ENCODE data around the gene HSPA4. TPM values are rescaled to one million over a fixed set of nuclear protein-coding genes. Genes with fewer than 3 reads are reported as not detected.
"Not testable (repeated sequence)": the region's sequence is repeated elsewhere in the genome, so short reads cannot be mapped to it uniquely, and the experiment has no call there.

The HSPA4 gene
- polyA plus RNA-seq, 3 donors = 152 to 160 (median 160) TPM

- no peak for DNase-seq (ENCODE audit: low read depth in 3 of 3, low spot score in 2 of 3)
These were observed 67.5 kb downstream of the HSPA4 start for GRCh38 chr5:133119233-133119711.

- DNase-seq (ENCODE audit: low read depth in 3 of 3, low spot score in 2 of 3) = no peak
These were observed 68.4 kb downstream of the HSPA4 start for GRCh38 chr5:133120156-133120750.

GRCh38 chr5:133121080-133121479 lies 69.3 kb downstream of the HSPA4 start:
- no peak for DNase-seq (ENCODE audit: low read depth in 3 of 3, low spot score in 2 of 3)

GRCh38 chr5:133121611-133122150 lies 69.9 kb downstream of the HSPA4 start:
- DNase-seq (ENCODE audit: low read depth in 3 of 3, low spot score in 2 of 3) = no peak

- DNase-seq (ENCODE audit: low read depth in 3 of 3, low spot score in 2 of 3) = no peak
These were observed 70.9 kb downstream of the HSPA4 start for GRCh38 chr5:133122711-133123110.

GRCh38 chr5:133123297-133123696 lies 71.5 kb downstream of the HSPA4 start:
- DNase-seq (ENCODE audit: low read depth in 3 of 3, low spot score in 2 of 3) = no peak

- no peak for DNase-seq (ENCODE audit: low read depth in 3 of 3, low spot score in 2 of 3)
These were observed 73.1 kb downstream of the HSPA4 start for GRCh38 chr5:133124891-133125290.

- no peak for DNase-seq (ENCODE audit: low read depth in 3 of 3, low spot score in 2 of 3)
These were observed 76.3 kb downstream of the HSPA4 start for GRCh38 chr5:133128066-133128465.

- no peak for DNase-seq (ENCODE audit: low read depth in 3 of 3, low spot score in 2 of 3)
These were observed 77.5 kb downstream of the HSPA4 start for GRCh38 chr5:133129289-133129688.

- DNase-seq (ENCODE audit: low read depth in 3 of 3, low spot score in 2 of 3) = no peak
These were observed 78.1 kb downstream of the HSPA4 start for GRCh38 chr5:133129950-133130349.

- no peak for DNase-seq (ENCODE audit: low read depth in 3 of 3, low spot score in 2 of 3)
These were observed 78.7 kb downstream of the HSPA4 start for GRCh38 chr5:133130387-133131118.

GRCh38 chr5:133132717-133133116 lies 80.9 kb downstream of the HSPA4 start:
- DNase-seq (ENCODE audit: low read depth in 3 of 3, low spot score in 2 of 3) = no peak

- DNase-seq (ENCODE audit: low read depth in 3 of 3, low spot score in 2 of 3) = not testable (repeated sequence)
These were observed 81.4 kb downstream of the HSPA4 start for GRCh38 chr5:133133241-133133640.

- not testable (repeated sequence) for DNase-seq (ENCODE audit: low read depth in 3 of 3, low spot score in 2 of 3)
These were observed 85.1 kb downstream of the HSPA4 start for GRCh38 chr5:133136890-133137289.

- no peak for DNase-seq (ENCODE audit: low read depth in 3 of 3, low spot score in 2 of 3)
These were observed 88.5 kb downstream of the HSPA4 start for GRCh38 chr5:133140311-133140710.

GRCh38 chr5:133141746-133142145 lies 89.9 kb downstream of the HSPA4 start:
- no peak for DNase-seq (ENCODE audit: low read depth in 3 of 3, low spot score in 2 of 3)

GRCh38 chr5:133142782-133143181 lies 91.0 kb downstream of the HSPA4 start:
- DNase-seq (ENCODE audit: low read depth in 3 of 3, low spot score in 2 of 3) = no peak

GRCh38 chr5:133144245-133144981 lies 92.6 kb downstream of the HSPA4 start:
- DNase-seq (ENCODE audit: low read depth in 3 of 3, low spot score in 2 of 3) = no peak

GRCh38 chr5:133145436-133146170 lies 93.8 kb downstream of the HSPA4 start:
- DNase-seq (ENCODE audit: low read depth in 3 of 3, low spot score in 2 of 3) = no peak

GRCh38 chr5:133147411-133147810 lies 95.6 kb downstream of the HSPA4 start:
- DNase-seq (ENCODE audit: low read depth in 3 of 3, low spot score in 2 of 3) = no peak
